Esophagus squamous epithelium (tissue), 5 donors: Measurements from ENCODE around the gene DNAAF5. TPM values are rescaled to one million over a fixed set of nuclear protein-coding genes. Genes with fewer than 3 reads are reported as not detected.

Source experiments
- DNase-seq: peaks from one replicate; lab custom pipeline; 2025; lab: John Stamatoyannopoulos, UW
- H3K27ac ChIP-seq, 4 donors: fragments of 200-600 bp; sonication (generic); one replicate each; pipeline ENCODE4 v1.5.1; 2016 to 2019; ENCODE audit warnings: mild to moderate bottlenecking in 1 of 4
- H3K27me3 ChIP-seq, 4 donors: fragments of 200-600 bp; sonication (generic); 1 replicate in 3 of 4; 2 replicates in 1 of 4; pipeline versions ENCODE4 v1.5.1 to v1.6.0; 2017 to 2021; ENCODE audit warnings: antibody characterized with exemption in 1 of 4
- H3K36me3 ChIP-seq, 3 donors: fragments of 200-600 bp; sonication (generic); one replicate each; pipeline ENCODE4 v1.5.1; 2016 to 2019
- H3K4me1 ChIP-seq, 3 donors: fragments of 200-600 bp; sonication (generic); one replicate each; pipeline ENCODE4 v1.5.1; 2017 to 2019
- H3K4me3 ChIP-seq, 4 donors: fragments of 200-600 bp; sonication (generic); 1 replicate in 3 of 4; 2 replicates in 1 of 4; pipeline ENCODE4 v1.5.1; 2016 to 2019; ENCODE audit warnings: mild to moderate bottlenecking in 2 of 4, moderate library complexity in 1 of 4
- H3K9me3 ChIP-seq, 3 donors: fragments of 200-600 bp; sonication (generic); one replicate each; pipeline ENCODE4 v1.5.1; 2016 to 2019
- CTCF ChIP-seq, 6 experiments: fragments of 450-650 bp in 4 of 6; fragments of 200-600 bp in 2 of 6; sonication (generic) in 2 of 6; IDR thresholded peaks; one replicate each; pipeline ENCODE4 v1.5.1; 2016 to 2019; ENCODE audit warnings: antibody characterized with exemption in 6 of 6, mild to moderate bottlenecking in 4 of 6, moderate library complexity in 4 of 6
- POLR2A ChIP-seq, 4 donors: fragments of 450-650 bp; IDR thresholded peaks; one replicate each; pipeline ENCODE4 v1.6.1; 2017; ENCODE audit warnings: antibody characterized with exemption in 4 of 4, mild to moderate bottlenecking in 4 of 4, moderate library complexity in 3 of 4
- WGBS, 2 donors: methylation state at CpG; one replicate each; pipeline ENCODE4 v1.1.5; 2018; 5-methylcytosine and 5-hydroxymethylcytosine counted together
- intact Hi-C: fragments of 100-400 bp; cut with DNase I; formaldehyde crosslinking; loops from one replicate; pipeline ENCODE4 v1.15.0; 2022
- total RNA-seq, 4 donors: library from RNA; depleted of rRNA; stranded (reverse); fragments of >200 nt; gene quantifications; one replicate each; pipeline ENCODE4 v1.1.0, GENCODE V29; 2016
- donor health status: DM: yes; HTN: yes; CAD: no.

DNAAF5 gene
- total RNA-seq, 4 donors from 2014 or later: 23.7 to 30.1 (median 28.2) TPM

GRCh38 chr7:706721-707120 lies 19.8 kb upstream of the DNAAF5 start:
- Histone ChIP-seq H3K36me3 (peaks cover 0 to 7% (median 0%) of the 10 kb centered on the region in 3 donors), H3K27me3 (peaks cover 0 to 4% (median 0%) of the 10 kb centered on the region in 4 donors), H3K4me1 (peaks cover 0 to 19% (median 2%) of the 10 kb centered on the region in 3 donors), H3K27ac (no peak overlapping the region), H3K4me3 (no peak overlapping the region), H3K9me3 (no peaks in the 10 kb centered on the region)
- no peak for DNase-seq
- WGBS, 2 donors: 87 to 94% methylated on average over 3 of the region's 7 CpGs
- intact Hi-C loops: no loop called here
- TF ChIP-seq CTCF (IDR thresholded peaks at IDR 0.05) (no peak), POLR2A (IDR thresholded peaks at IDR 0.05) (no peak)

- no peaks in the 10 kb centered on the region for H3K9me3 ChIP-seq
- H3K27ac ChIP-seq: no peak overlapping the region
- H3K4me3 ChIP-seq: no peak overlapping the region
- H3K27me3 ChIP-seq: peaks cover 0 to 9% (median 0%) of the 10 kb centered on the region in 4 donors
- H3K4me1 ChIP-seq: peaks cover 0 to 24% (median 10%) of the 10 kb centered on the region in 3 donors
- peaks cover 0 to 7% (median 0%) of the 10 kb centered on the region in 3 donors for H3K36me3 ChIP-seq
- intact Hi-C loops: no loop called here
- no peak for TF ChIP-seq POLR2A (IDR thresholded peaks at IDR 0.05)
- TF ChIP-seq CTCF (IDR thresholded peaks at IDR 0.05): no peak
- DNase-seq: no peak
- 89 to 95% methylated on average over 14 to 16 of the region's 17 CpGs for WGBS, 2 donors
Observed at GRCh38 chr7:707296-708000, 19.1 kb upstream of the DNAAF5 start.

GRCh38 chr7:710161-710560 lies 16.3 kb upstream of the DNAAF5 start:
- DNase-seq: no peak
- 90 to 94% methylated on average over 13 to 14 of the region's 14 CpGs for WGBS, 2 donors
- H3K27ac ChIP-seq: no peak overlapping the region
- peaks cover 0 to 7% (median 0%) of the 10 kb centered on the region in 3 donors for H3K36me3 ChIP-seq
- H3K4me1 ChIP-seq: peaks cover 0 to 26% (median 14%) of the 10 kb centered on the region in 3 donors
- H3K27me3 ChIP-seq: peaks cover 0 to 9% (median 0%) of the 10 kb centered on the region in 4 donors
- no peak overlapping the region for H3K4me3 ChIP-seq
- no peak for TF ChIP-seq CTCF (IDR thresholded peaks at IDR 0.05)
- TF ChIP-seq POLR2A (IDR thresholded peaks at IDR 0.05): no peak
- no peaks in the 10 kb centered on the region for H3K9me3 ChIP-seq
- intact Hi-C loops: no loop called here

GRCh38 chr7:711093-711921 lies 15.2 kb upstream of the DNAAF5 start:
- intact Hi-C loops: no loop called here
- DNase-seq: no peak
- TF ChIP-seq POLR2A (IDR thresholded peaks at IDR 0.05): no peak
- no peak for TF ChIP-seq CTCF (IDR thresholded peaks at IDR 0.05)
- Histone ChIP-seq H3K36me3 (peaks cover 0 to 7% (median 0%) of the 10 kb centered on the region in 3 donors), H3K27me3 (peaks cover 0 to 9% (median 0%) of the 10 kb centered on the region in 4 donors), H3K27ac (peak overlapping the region; percentile 39 to 68 (median 65)), H3K4me3 (peak overlapping the region; percentile 39 to 74 (median 59)), H3K4me1 (peaks cover 0 to 19% (median 14%) of the 10 kb centered on the region in 3 donors), H3K9me3 (no peaks in the 10 kb centered on the region)
- 39 to 81% methylated on average over 8 to 10 of the region's 45 CpGs for WGBS, 2 donors
